ENCODE results near the gene BIRC5. TPM values are rescaled to one million over a fixed set of nuclear protein-coding genes. Genes with fewer than 3 reads are reported as not detected.

The BIRC5 gene
- total RNA-seq, 1 experiment from 2014 or later, result 140 TPM

DNA sequence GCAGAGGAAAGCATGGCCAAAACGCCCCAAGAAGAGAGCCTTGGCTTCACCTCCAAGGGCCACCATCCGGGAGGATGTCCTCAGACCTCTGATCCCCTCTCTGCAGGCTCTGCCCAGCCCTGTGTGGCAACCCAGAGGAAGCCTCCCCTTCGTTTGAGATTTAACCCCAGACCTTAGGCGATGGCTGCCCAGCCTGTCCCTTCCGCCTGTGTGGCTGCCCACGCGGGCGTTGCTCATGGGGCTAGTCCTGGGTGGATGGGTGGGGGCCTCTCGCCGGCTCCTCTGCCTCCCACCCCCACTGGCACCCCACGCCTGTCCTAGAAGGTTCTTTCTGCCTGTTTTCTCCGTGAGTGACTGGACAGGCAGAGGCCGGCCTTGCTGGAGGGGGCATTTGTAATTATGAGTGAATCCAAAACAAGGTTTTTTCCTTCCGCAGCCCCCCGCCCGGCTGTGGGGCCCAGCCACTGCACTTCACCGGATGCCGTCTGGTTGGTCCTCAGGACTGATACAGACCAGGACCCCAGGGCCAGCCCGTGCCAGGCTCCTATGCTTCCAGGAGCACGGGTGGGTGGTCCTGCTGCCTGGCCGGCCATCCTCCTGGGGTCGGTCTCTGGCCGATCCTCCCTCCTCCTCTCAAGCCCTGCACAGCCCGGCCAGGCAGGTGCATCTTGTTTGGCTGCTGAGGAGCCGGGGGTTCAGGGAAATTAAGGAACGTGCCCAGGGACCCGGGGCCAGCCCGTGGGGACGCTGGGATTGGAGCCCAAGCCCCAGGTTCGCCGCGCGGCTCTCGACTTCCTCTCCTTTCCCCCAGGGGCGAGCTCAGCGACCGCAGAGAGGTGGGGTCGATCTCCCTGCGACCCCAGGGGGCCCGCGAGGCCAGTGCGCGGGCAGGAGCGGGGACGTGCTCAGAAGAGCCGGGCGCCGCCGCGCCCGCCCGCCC lies 17.2 kb downstream of the BIRC5 start, which contains the start of gene TMEM235:
TSS of gene TMEM235 (plus strand) at position 636 of the 940 bp plus-strand sequence. CDS start 393 bp downstream, outside the sequence.
- TF ChIP-seq, protein P1, sequence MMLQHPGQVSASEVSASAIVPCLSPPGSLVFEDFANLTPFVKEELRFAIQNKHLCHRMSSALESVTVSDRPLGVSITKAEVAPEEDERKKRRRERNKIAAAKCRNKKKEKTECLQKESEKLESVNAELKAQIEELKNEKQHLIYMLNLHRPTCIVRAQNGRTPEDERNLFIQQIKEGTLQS (IDR thresholded peaks at IDR 0.05), result no peak
- TF ChIP-seq, protein P2, sequence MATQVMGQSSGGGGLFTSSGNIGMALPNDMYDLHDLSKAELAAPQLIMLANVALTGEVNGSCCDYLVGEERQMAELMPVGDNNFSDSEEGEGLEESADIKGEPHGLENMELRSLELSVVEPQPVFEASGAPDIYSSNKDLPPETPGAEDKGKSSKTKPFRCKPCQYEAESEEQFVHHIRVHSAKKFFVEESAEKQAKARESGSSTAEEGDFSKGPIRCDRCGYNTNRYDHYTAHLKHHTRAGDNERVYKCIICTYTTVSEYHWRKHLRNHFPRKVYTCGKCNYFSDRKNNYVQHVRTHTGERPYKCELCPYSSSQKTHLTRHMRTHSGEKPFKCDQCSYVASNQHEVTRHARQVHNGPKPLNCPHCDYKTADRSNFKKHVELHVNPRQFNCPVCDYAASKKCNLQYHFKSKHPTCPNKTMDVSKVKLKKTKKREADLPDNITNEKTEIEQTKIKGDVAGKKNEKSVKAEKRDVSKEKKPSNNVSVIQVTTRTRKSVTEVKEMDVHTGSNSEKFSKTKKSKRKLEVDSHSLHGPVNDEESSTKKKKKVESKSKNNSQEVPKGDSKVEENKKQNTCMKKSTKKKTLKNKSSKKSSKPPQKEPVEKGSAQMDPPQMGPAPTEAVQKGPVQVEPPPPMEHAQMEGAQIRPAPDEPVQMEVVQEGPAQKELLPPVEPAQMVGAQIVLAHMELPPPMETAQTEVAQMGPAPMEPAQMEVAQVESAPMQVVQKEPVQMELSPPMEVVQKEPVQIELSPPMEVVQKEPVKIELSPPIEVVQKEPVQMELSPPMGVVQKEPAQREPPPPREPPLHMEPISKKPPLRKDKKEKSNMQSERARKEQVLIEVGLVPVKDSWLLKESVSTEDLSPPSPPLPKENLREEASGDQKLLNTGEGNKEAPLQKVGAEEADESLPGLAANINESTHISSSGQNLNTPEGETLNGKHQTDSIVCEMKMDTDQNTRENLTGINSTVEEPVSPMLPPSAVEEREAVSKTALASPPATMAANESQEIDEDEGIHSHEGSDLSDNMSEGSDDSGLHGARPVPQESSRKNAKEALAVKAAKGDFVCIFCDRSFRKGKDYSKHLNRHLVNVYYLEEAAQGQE (IDR thresholded peaks at IDR 0.05; ENCODE audit: low read depth), result no peak
- TF ChIP-seq JUND (IDR thresholded peaks at IDR 0.05) (no peak), POLR2A (IDR thresholded peaks at IDR 0.05; ENCODE audit: borderline replicate concordance, extremely low read depth, insufficient read depth, insufficient read length) (no peak), EGR1 (IDR thresholded peaks at IDR 0.05; ENCODE audit: low read depth) (no peak), EZH2phosphoT487 (IDR thresholded peaks at IDR 0.05; ENCODE audit: borderline replicate concordance) (no peak), SP1 (IDR thresholded peaks at IDR 0.05; ENCODE audit: low read depth) (no peak), YY1 (IDR thresholded peaks at IDR 0.05; ENCODE audit: extremely low read depth, insufficient replicate concordance, low read depth, low read length) (no peak), POLR2AphosphoS5 (IDR thresholded peaks at IDR 0.05; ENCODE audit: low read depth, low read length) (no peak), RAD21 (IDR thresholded peaks at IDR 0.05; ENCODE audit: low read depth) (no peak), FOSL1 (IDR thresholded peaks at IDR 0.05; ENCODE audit: low read depth) (no peak), SIN3A (IDR thresholded peaks at IDR 0.05; ENCODE audit: low read depth) (no peak), ZNF274 (IDR thresholded peaks at IDR 0.05; ENCODE audit: low read depth, low read length) (no peak), ELF1 (IDR thresholded peaks at IDR 0.05; ENCODE audit: borderline replicate concordance, low read depth) (no peak)
- TF ChIP-seq, protein P3, sequence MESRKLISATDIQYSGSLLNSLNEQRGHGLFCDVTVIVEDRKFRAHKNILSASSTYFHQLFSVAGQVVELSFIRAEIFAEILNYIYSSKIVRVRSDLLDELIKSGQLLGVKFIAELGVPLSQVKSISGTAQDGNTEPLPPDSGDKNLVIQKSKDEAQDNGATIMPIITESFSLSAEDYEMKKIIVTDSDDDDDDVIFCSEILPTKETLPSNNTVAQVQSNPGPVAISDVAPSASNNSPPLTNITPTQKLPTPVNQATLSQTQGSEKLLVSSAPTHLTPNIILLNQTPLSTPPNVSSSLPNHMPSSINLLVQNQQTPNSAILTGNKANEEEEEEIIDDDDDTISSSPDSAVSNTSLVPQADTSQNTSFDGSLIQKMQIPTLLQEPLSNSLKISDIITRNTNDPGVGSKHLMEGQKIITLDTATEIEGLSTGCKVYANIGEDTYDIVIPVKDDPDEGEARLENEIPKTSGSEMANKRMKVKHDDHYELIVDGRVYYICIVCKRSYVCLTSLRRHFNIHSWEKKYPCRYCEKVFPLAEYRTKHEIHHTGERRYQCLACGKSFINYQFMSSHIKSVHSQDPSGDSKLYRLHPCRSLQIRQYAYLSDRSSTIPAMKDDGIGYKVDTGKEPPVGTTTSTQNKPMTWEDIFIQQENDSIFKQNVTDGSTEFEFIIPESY (IDR thresholded peaks at IDR 0.05; ENCODE audit: extremely low read depth, insufficient replicate concordance, low read length), result no peak
- H3K4me1 ChIP-seq (ENCODE audit: control insufficient read depth in 1 of 2, insufficient read depth in 2 of 2, low read length in 2 of 2), result no peaks in the 10 kb centered on the region
- ChIA-PET POLR2A (interaction anchor here (0.6 kb wide), 1 partner anchor 137 kb away, joined by 4 read pairs; no protein-coding TSS in a partner anchor), RAD21 (ENCODE audit: low non-redundant PET in 1 of 2, low total read pairs in 2 of 2, uncharacterized antibody in 2 of 2, unreplicated experiment in 2 of 2) (no interaction called here), CTCF (no interaction called here)
- no peaks in the 10 kb centered on the region for H3K79me2 ChIP-seq (ENCODE audit: insufficient read depth, low read length)
- H3K9me2 ChIP-seq (ENCODE audit: insufficient read depth), result no peaks in the 10 kb centered on the region
- no peaks in the 10 kb centered on the region for H3K9me3 ChIP-seq (ENCODE audit: control insufficient read depth in 1 of 2, insufficient read depth in 1 of 2, low read depth in 1 of 2, low read length in 2 of 2)
- BruUV-seq (replicated peaks), result no TSS peak
- DNase-seq (ENCODE audit: low read depth, low spot score), result no peak
- no peak within 1 kb of the TSS for H3K4me3 ChIP-seq (replicated peaks in 1 of 2; ENCODE audit: low read depth in 1 of 2, low read length in 2 of 2)
- H3K27me3 ChIP-seq (ENCODE audit: insufficient read depth, low read length), result no peaks in the 10 kb centered on the region
- no peaks in the 10 kb centered on the region for H3K36me3 ChIP-seq (ENCODE audit: control insufficient read depth in 1 of 2, insufficient read depth in 2 of 2, low read length in 2 of 2)
- peak; percentile 19; the same call in 1 of the 2 replicates for ATAC-seq
- no peak within 1 kb of the TSS; the same call in 1 of the 2 replicates for H3K27ac ChIP-seq (ENCODE audit: low read depth, low read length)
- H2AFZ ChIP-seq (ENCODE audit: low read depth, low read length, poor library complexity, severe bottlenecking), result no peak within 1 kb of the TSS
- intact Hi-C loops (cut with micrococcal nuclease), result no loop called here
- no peak within 1 kb of the TSS for H3K9ac ChIP-seq (ENCODE audit: low read length)
- no peaks in the 10 kb centered on the region for H4K20me1 ChIP-seq (ENCODE audit: insufficient read depth)
- no peak within 1 kb of the TSS for H3K4me2 ChIP-seq (ENCODE audit: low read length)

Measured in HCT116 (cell line).